Measurements from ENCODE around the gene DEFB116.
"Not testable (repeated sequence)": the region's sequence is repeated elsewhere in the genome, so short reads cannot be mapped to it uniquely, and the experiment has no call there.

The DEFB116 gene

GRCh38 chr20:31308535-31309162 lies at the start of gene DEFB116:
TSS of gene DEFB116 (minus strand) at chr20:31308585. CDS start at chr20:31308585, 0 bp downstream.
- Histone ChIP-seq H3K4me1 (ENCODE audit: control insufficient read depth, insufficient read depth, low read length) (no peaks in the 10 kb centered on the region), H3K27me3 (ENCODE audit: control insufficient read depth, insufficient read depth, low read length) (no peaks in the 10 kb centered on the region), H3K9me3 (ENCODE audit: control insufficient read depth, insufficient read depth, low read depth, low read length) (peaks cover 88% of the 10 kb centered on the region), H3K9ac (ENCODE audit: low read length) (no peak within 1 kb of the TSS), H3K36me3 (ENCODE audit: control insufficient read depth, insufficient read depth, low read length) (no peaks in the 10 kb centered on the region), H3K27ac (ENCODE audit: low read depth, low read length) (no peak within 1 kb of the TSS), H3K4me3 (ENCODE audit: low read depth, low read length) (no peak within 1 kb of the TSS)

GRCh38 chr20:31355981-31356380 lies 47.6 kb upstream of the DEFB116 start:
- H3K36me3 ChIP-seq (ENCODE audit: control insufficient read depth, insufficient read depth, low read length): no peaks in the 10 kb centered on the region
- H3K27ac ChIP-seq (ENCODE audit: low read depth, low read length): no peak overlapping the region
- no peaks in the 10 kb centered on the region for H3K4me1 ChIP-seq (ENCODE audit: control insufficient read depth, insufficient read depth, low read length)
- H3K4me3 ChIP-seq (ENCODE audit: low read depth, low read length): no peak overlapping the region
- H3K9me3 ChIP-seq (ENCODE audit: control insufficient read depth, insufficient read depth, low read depth, low read length): peaks cover 45% of the 10 kb centered on the region; the same call in 1 of the 2 replicates
- H3K9ac ChIP-seq (ENCODE audit: low read length): no peak overlapping the region
- no peaks in the 10 kb centered on the region; the same call in 1 of the 2 replicates for H3K27me3 ChIP-seq (ENCODE audit: control insufficient read depth, insufficient read depth, low read length)

GRCh38 chr20:31341470-31341869 lies 33.1 kb upstream of the DEFB116 start:
- Histone ChIP-seq H3K27me3 (ENCODE audit: control insufficient read depth, insufficient read depth, low read length) (no peaks in the 10 kb centered on the region; the same call in 1 of the 2 replicates), H3K4me1 (ENCODE audit: control insufficient read depth, insufficient read depth, low read length) (no peaks in the 10 kb centered on the region), H3K4me3 (ENCODE audit: low read depth, low read length) (no peak overlapping the region), H3K36me3 (ENCODE audit: control insufficient read depth, insufficient read depth, low read length) (no peaks in the 10 kb centered on the region), H3K9ac (ENCODE audit: low read length) (no peak overlapping the region), H3K27ac (ENCODE audit: low read depth, low read length) (no peak overlapping the region), H3K9me3 (ENCODE audit: control insufficient read depth, insufficient read depth, low read depth, low read length) (peaks cover 45% of the 10 kb centered on the region; the same call in 1 of the 2 replicates)

GRCh38 chr20:31330893-31331292 lies 22.5 kb upstream of the DEFB116 start:
- Histone ChIP-seq H3K27me3 (ENCODE audit: control insufficient read depth, insufficient read depth, low read length) (no peaks in the 10 kb centered on the region), H3K4me3 (ENCODE audit: low read depth, low read length) (no peak overlapping the region), H3K36me3 (ENCODE audit: control insufficient read depth, insufficient read depth, low read length) (no peaks in the 10 kb centered on the region), H3K4me1 (ENCODE audit: control insufficient read depth, insufficient read depth, low read length) (no peaks in the 10 kb centered on the region), H3K9ac (ENCODE audit: low read length) (no peak overlapping the region), H3K9me3 (ENCODE audit: control insufficient read depth, insufficient read depth, low read depth, low read length) (peaks cover 51% of the 10 kb centered on the region), H3K27ac (ENCODE audit: low read depth, low read length) (no peak overlapping the region)

GRCh38 chr20:31322504-31322903 lies 14.1 kb upstream of the DEFB116 start:
- no peaks in the 10 kb centered on the region for H3K27me3 ChIP-seq (ENCODE audit: control insufficient read depth, insufficient read depth, low read length)
- peaks cover 51% of the 10 kb centered on the region for H3K9me3 ChIP-seq (ENCODE audit: control insufficient read depth, insufficient read depth, low read depth, low read length)
- H3K27ac ChIP-seq (ENCODE audit: low read depth, low read length): no peak overlapping the region
- H3K36me3 ChIP-seq (ENCODE audit: control insufficient read depth, insufficient read depth, low read length): no peaks in the 10 kb centered on the region
- no peak overlapping the region for H3K9ac ChIP-seq (ENCODE audit: low read length)
- no peaks in the 10 kb centered on the region for H3K4me1 ChIP-seq (ENCODE audit: control insufficient read depth, insufficient read depth, low read length)
- no peak overlapping the region for H3K4me3 ChIP-seq (ENCODE audit: low read depth, low read length)

GRCh38 chr20:31284964-31285363 lies 23.4 kb downstream of the DEFB116 start:
- H3K27me3 ChIP-seq (ENCODE audit: control insufficient read depth, insufficient read depth, low read length); H3K27ac ChIP-seq (ENCODE audit: low read depth, low read length); H3K4me1 ChIP-seq (ENCODE audit: control insufficient read depth, insufficient read depth, low read length); H3K9ac ChIP-seq (ENCODE audit: low read length); H3K4me3 ChIP-seq (ENCODE audit: low read depth, low read length); H3K36me3 ChIP-seq (ENCODE audit: control insufficient read depth, insufficient read depth, low read length): not testable (repeated sequence)
- H3K9me3 ChIP-seq (ENCODE audit: control insufficient read depth, insufficient read depth, low read depth, low read length): peaks cover 90% of the 10 kb centered on the region

GRCh38 chr20:31278178-31278577 lies 30.2 kb downstream of the DEFB116 start:
- no peaks in the 10 kb centered on the region for H3K27me3 ChIP-seq (ENCODE audit: control insufficient read depth, insufficient read depth, low read length)
- H3K27ac ChIP-seq (ENCODE audit: low read depth, low read length): no peak overlapping the region
- peaks cover 82% of the 10 kb centered on the region for H3K9me3 ChIP-seq (ENCODE audit: control insufficient read depth, insufficient read depth, low read depth, low read length)

GRCh38 chr20:31274441-31274840 lies 33.9 kb downstream of the DEFB116 start:
- H3K27me3 ChIP-seq (ENCODE audit: control insufficient read depth, insufficient read depth, low read length): no peaks in the 10 kb centered on the region
- no peak overlapping the region for H3K4me3 ChIP-seq (ENCODE audit: low read depth, low read length)
- no peak overlapping the region for H3K27ac ChIP-seq (ENCODE audit: low read depth, low read length)
- peaks cover 82% of the 10 kb centered on the region for H3K9me3 ChIP-seq (ENCODE audit: control insufficient read depth, insufficient read depth, low read depth, low read length)
- no peak overlapping the region for H3K9ac ChIP-seq (ENCODE audit: low read length)
- H3K36me3 ChIP-seq (ENCODE audit: control insufficient read depth, insufficient read depth, low read length): no peaks in the 10 kb centered on the region
- H3K4me1 ChIP-seq (ENCODE audit: control insufficient read depth, insufficient read depth, low read length): no peaks in the 10 kb centered on the region

More at GRCh38 chr20:31278178-31278577, 30.2 kb downstream of the DEFB116 start:
- no peaks in the 10 kb centered on the region for H3K4me1 ChIP-seq (ENCODE audit: control insufficient read depth, insufficient read depth, low read length)
- H3K9ac ChIP-seq (ENCODE audit: low read length): no peak overlapping the region
- no peaks in the 10 kb centered on the region for H3K36me3 ChIP-seq (ENCODE audit: control insufficient read depth, insufficient read depth, low read length)
- H3K4me3 ChIP-seq (ENCODE audit: low read depth, low read length): no peak overlapping the region

- Histone ChIP-seq H3K9me3 (ENCODE audit: control insufficient read depth, insufficient read depth, low read depth, low read length) (peaks cover 72% of the 10 kb centered on the region), H3K36me3 (ENCODE audit: control insufficient read depth, insufficient read depth, low read length) (no peaks in the 10 kb centered on the region), H3K4me3 (ENCODE audit: low read depth, low read length) (no peak overlapping the region), H3K4me1 (ENCODE audit: control insufficient read depth, insufficient read depth, low read length) (no peaks in the 10 kb centered on the region), H3K27ac (ENCODE audit: low read depth, low read length) (no peak overlapping the region), H3K9ac (ENCODE audit: low read length) (no peak overlapping the region), H3K27me3 (ENCODE audit: control insufficient read depth, insufficient read depth, low read length) (no peaks in the 10 kb centered on the region)
Observed at GRCh38 chr20:31260326-31260932, 48.0 kb downstream of the DEFB116 start.

GRCh38 chr20:31257364-31257763 lies 51.0 kb downstream of the DEFB116 start, which contains the start of gene DEFB115:
TSS of gene DEFB115 (plus strand) at chr20:31257664. CDS start at chr20:31257664, 0 bp downstream.
- no peaks in the 10 kb centered on the region for H3K27me3 ChIP-seq (ENCODE audit: control insufficient read depth, insufficient read depth, low read length)
- peaks cover 91% of the 10 kb centered on the region for H3K9me3 ChIP-seq (ENCODE audit: control insufficient read depth, insufficient read depth, low read depth, low read length)
- H3K4me1 ChIP-seq (ENCODE audit: control insufficient read depth, insufficient read depth, low read length): no peaks in the 10 kb centered on the region
- H3K9ac ChIP-seq (ENCODE audit: low read length): no peak within 1 kb of the TSS
- no peaks in the 10 kb centered on the region for H3K36me3 ChIP-seq (ENCODE audit: control insufficient read depth, insufficient read depth, low read length)
- H3K27ac ChIP-seq (ENCODE audit: low read depth, low read length): no peak within 1 kb of the TSS
- H3K4me3 ChIP-seq (ENCODE audit: low read depth, low read length): no peak within 1 kb of the TSS

GRCh38 chr20:31256959-31257358 lies 51.4 kb downstream of the DEFB116 start:
- Histone ChIP-seq H3K27ac (ENCODE audit: low read depth, low read length) (no peak overlapping the region), H3K9me3 (ENCODE audit: control insufficient read depth, insufficient read depth, low read depth, low read length) (peaks cover 94% of the 10 kb centered on the region), H3K9ac (ENCODE audit: low read length) (no peak overlapping the region), H3K4me3 (ENCODE audit: low read depth, low read length) (no peak overlapping the region), H3K36me3 (ENCODE audit: control insufficient read depth, insufficient read depth, low read length) (no peaks in the 10 kb centered on the region), H3K27me3 (ENCODE audit: control insufficient read depth, insufficient read depth, low read length) (no peaks in the 10 kb centered on the region), H3K4me1 (ENCODE audit: control insufficient read depth, insufficient read depth, low read length) (no peaks in the 10 kb centered on the region)

Measured in HUES6 (cell line).